Measurements from ENCODE around the gene ANKS4B.
A peak's percentile ranks its signal among the peaks of the same experiment; 100 is the strongest.

The ANKS4B gene

DNA sequence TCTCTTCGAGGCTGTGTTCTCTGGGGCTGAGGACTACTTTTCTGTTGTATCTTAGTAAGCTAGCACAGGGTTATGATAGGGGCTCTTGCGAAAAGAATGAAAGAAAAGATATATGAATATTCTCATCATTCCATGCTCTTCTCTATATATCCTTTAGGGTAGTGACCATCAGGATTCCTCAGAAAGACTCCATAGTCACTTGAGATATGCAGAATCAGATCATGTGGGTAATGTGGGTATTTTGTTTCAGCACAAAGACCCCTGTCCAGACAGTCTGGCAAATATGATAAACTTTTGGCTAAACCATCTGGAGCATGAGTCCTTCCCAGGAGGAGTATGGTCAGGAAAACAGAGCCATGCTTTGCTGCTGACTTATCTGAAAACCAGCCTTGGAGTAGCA is 23.1 kb downstream of the ANKS4B start:
- Histone ChIP-seq H3K4me3 (replicated peaks; ENCODE audit: low read depth, low read length) (no peak overlapping the region), H3K27me3 (replicated peaks; ENCODE audit: control insufficient read depth, insufficient read depth, low read length) (no peaks in the 10 kb centered on the region), H3K36me3 (ENCODE audit: control insufficient read depth, insufficient read depth, low read length) (no peaks in the 10 kb centered on the region)
- DNase-seq (ENCODE audit: extremely low read depth, insufficient read length) = no peak
- TF ChIP-seq, protein P1, sequence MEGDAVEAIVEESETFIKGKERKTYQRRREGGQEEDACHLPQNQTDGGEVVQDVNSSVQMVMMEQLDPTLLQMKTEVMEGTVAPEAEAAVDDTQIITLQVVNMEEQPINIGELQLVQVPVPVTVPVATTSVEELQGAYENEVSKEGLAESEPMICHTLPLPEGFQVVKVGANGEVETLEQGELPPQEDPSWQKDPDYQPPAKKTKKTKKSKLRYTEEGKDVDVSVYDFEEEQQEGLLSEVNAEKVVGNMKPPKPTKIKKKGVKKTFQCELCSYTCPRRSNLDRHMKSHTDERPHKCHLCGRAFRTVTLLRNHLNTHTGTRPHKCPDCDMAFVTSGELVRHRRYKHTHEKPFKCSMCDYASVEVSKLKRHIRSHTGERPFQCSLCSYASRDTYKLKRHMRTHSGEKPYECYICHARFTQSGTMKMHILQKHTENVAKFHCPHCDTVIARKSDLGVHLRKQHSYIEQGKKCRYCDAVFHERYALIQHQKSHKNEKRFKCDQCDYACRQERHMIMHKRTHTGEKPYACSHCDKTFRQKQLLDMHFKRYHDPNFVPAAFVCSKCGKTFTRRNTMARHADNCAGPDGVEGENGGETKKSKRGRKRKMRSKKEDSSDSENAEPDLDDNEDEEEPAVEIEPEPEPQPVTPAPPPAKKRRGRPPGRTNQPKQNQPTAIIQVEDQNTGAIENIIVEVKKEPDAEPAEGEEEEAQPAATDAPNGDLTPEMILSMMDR (IDR thresholded peaks at IDR 0.05; ENCODE audit: insufficient read depth, low read length, poor library complexity, severe bottlenecking) = no peak

DNA sequence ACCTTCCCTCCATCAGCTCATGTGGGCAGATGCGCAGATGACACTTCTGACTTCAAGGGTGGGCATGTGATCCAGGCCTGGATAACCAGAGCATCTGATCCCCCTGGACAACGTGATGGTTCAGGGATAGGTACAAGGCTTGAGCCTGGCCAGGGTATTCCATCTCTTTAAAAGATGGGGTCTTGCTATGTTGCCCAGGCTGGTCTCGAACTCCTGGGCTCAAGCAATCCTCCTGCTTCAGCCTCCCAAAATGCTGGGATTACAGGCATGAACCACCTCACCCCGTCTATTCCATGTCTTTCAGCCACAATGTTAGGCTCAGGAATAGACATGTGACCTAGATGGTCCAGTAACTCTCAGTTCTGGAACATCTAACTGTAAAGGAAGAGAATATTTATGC is 23.8 kb downstream of the ANKS4B start:
- Histone ChIP-seq H3K36me3 (ENCODE audit: control insufficient read depth, insufficient read depth, low read length) (no peaks in the 10 kb centered on the region), H3K27me3 (replicated peaks; ENCODE audit: control insufficient read depth, insufficient read depth, low read length) (no peaks in the 10 kb centered on the region), H3K4me3 (replicated peaks; ENCODE audit: low read depth, low read length) (no peak overlapping the region)
- DNase-seq (ENCODE audit: extremely low read depth, insufficient read length) = no peak
- TF ChIP-seq, protein P1 (IDR thresholded peaks at IDR 0.05; ENCODE audit: insufficient read depth, low read length, poor library complexity, severe bottlenecking) = no peak

DNA sequence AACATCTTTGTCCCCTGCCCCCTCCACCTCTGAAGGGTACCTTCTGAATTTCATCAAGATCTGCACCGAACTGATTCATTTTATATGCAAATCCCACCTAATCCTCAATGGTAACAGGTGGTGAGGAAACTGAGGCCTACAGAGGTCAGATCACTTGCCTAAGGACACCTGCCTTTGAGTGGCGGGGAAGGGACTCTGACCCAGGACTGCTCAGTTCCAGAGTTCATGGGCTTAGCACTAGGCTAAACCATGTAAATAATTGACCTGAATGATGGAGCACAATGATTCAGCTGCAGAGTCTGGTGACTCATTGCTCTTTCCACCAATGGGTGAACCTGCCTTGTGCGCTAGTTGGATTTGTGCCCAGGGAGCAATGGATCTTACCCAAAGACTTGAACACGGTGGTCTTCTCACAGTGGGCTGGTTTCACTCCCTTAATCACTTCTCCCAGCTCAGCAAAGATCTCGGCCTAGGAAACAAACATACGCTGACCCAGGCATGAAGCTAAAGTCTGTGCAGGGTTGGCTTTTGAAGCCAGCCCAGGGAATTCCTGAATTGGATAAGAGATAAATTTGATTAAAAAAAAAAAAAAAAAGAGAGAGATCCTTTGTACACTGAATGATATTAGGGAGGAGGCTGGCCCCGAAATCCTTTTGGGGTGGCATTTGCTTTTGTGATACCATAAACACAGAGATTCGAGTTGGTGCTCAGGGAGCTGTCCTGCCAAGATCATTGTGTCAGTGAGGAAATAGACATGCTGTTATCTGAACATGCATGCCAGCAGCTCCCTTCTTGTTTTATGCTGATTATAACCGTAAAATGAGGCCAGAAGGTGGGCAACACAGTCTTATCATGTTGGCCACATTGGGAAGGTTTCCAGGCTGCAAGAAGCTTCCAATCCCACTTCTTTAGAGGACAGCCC is 27.6 kb downstream of the ANKS4B start:
- H3K36me3 ChIP-seq (ENCODE audit: control insufficient read depth, insufficient read depth, low read length) = no peaks in the 10 kb centered on the region
- TF ChIP-seq, protein P1 (IDR thresholded peaks at IDR 0.05; ENCODE audit: insufficient read depth, low read length, poor library complexity, severe bottlenecking) = no peak
- DNase-seq (ENCODE audit: extremely low read depth, insufficient read length) = no peak
- H3K27me3 ChIP-seq (replicated peaks; ENCODE audit: control insufficient read depth, insufficient read depth, low read length) = no peaks in the 10 kb centered on the region
- no peak overlapping the region for H3K4me3 ChIP-seq (replicated peaks; ENCODE audit: low read depth, low read length)

DNA sequence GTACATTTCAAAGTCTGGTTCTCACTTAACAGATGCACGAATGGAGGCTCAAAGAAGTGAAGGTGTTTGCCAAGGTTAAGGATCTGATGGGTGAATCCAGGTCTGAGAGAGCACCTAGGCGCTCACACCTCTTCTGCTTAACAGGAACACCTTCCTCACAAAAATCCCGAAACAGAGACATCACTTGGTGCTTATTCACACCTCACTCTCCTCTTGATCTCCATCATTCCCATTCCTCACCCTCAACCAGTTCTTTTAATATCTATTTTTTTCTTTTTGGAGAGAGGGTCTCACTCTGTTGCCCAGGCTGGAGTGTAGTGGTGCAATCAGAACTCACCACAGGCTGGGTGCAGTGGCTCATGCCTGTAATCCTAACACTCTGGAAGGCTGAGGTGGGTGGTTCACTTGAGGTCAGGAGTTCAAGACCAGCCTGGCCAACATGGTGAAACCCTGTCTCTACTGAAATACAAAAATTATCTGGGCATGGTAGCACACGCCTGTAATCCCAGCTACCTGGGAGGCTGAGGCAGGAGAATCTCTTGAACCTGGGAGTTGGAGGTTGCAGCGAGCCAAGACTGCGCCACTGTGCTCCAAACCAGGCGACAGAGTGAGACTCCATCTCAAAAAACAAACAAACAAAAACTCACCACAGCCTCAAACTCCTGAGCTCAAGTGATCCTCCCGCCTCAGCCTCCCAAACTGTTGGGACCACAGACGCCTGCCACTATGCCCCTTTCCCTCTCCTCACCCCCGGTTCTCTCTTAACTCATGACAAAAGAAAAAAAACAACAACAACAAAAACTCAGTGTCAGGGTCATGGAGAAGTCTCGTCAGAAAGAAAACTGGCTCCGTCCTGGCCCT is 29.5 kb downstream of the ANKS4B start:
- TF ChIP-seq, protein P1 (IDR thresholded peaks at IDR 0.05; ENCODE audit: insufficient read depth, low read length, poor library complexity, severe bottlenecking) = no peak
- Histone ChIP-seq H3K27me3 (replicated peaks; ENCODE audit: control insufficient read depth, insufficient read depth, low read length) (no peaks in the 10 kb centered on the region), H3K36me3 (ENCODE audit: control insufficient read depth, insufficient read depth, low read length) (no peaks in the 10 kb centered on the region), H3K4me3 (replicated peaks; ENCODE audit: low read depth, low read length) (no peak overlapping the region)
- no peak for DNase-seq (ENCODE audit: extremely low read depth, insufficient read length)

DNA sequence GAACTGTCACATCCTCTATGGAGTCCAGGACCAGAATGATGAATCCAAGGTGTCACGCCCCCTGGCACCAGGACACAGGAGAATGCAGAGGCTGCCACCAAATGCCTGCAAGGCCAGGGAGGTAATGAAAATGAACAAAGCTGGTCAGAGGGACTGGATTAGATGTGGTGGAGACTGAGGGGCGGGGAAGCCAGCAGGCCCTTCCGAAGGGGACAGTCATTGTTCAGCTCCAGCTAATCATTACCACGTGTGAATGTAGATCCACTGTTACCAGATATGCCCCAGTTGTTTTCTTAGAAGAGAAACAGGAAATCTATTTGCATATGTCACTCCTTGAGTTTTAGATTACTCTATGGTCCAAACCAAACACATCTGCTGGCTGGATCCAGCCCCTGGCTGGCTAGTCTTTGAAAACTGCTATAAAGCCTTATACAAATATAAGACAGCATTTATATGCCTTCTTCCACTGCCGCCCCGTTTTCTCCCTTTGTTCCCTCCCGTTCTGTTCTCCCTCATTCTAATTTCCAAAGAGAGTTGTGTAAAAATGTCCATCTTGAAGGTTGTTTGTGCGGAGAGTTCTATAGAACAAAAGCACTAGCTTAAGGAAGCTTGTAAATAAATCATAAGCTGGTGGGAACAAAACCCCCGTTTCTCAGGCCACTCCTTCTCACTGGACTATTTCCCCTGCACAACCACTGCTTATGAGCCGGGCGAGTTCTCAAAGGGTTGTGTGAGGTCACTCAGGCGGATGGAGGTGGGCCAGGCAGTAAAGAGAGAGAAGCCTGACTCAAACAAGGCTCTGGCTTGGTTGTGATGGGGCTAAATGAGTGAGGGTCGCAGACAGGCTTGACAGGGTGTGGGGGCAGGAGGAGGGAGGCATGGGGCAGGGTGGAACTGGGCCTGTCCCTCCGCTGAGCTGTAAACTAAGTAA is 30.4 kb downstream of the ANKS4B start:
- Histone ChIP-seq H3K27me3 (replicated peaks; ENCODE audit: control insufficient read depth, insufficient read depth, low read length) (no peaks in the 10 kb centered on the region), H3K4me3 (replicated peaks; ENCODE audit: low read depth, low read length) (no peak overlapping the region), H3K36me3 (ENCODE audit: control insufficient read depth, insufficient read depth, low read length) (no peaks in the 10 kb centered on the region)
- TF ChIP-seq, protein P1 (IDR thresholded peaks at IDR 0.05; ENCODE audit: insufficient read depth, low read length, poor library complexity, severe bottlenecking) = no peak
- DNase-seq (ENCODE audit: extremely low read depth, insufficient read length) = peak; percentile 31

Measured in GM06990 (cell line).